ENCODE measurements around the gene USF1.

Gene USF1

GRCh38 chr1:161045736-161046604, at the start of gene USF1:
USF1 (minus strand) TSS chr1:161045977; CDS start chr1:161043275, 2,702 bp downstream.
- peak within 1 kb of the TSS; percentile 95 for H3K27ac ChIP-seq
- no peak for TF ChIP-seq CTCF (IDR thresholded peaks at IDR 0.05)
- no peak for TF ChIP-seq ZFX (IDR thresholded peaks at IDR 0.05; ENCODE audit: borderline replicate concordance)

GRCh38 chr1:161095230-161095629, 49.5 kb upstream of the USF1 start:
- TF ChIP-seq CTCF (IDR thresholded peaks at IDR 0.05), result no peak
- TF ChIP-seq ZFX (IDR thresholded peaks at IDR 0.05; ENCODE audit: borderline replicate concordance), result no peak
- no peak overlapping the region for H3K27ac ChIP-seq

- TF ChIP-seq ZFX (IDR thresholded peaks at IDR 0.05; ENCODE audit: borderline replicate concordance), result no peak
- TF ChIP-seq CTCF (IDR thresholded peaks at IDR 0.05), result no peak
- H3K27ac ChIP-seq, result no peak overlapping the region
Observed at GRCh38 chr1:161094481-161094880, 48.7 kb upstream of the USF1 start.

- TF ChIP-seq ZFX (IDR thresholded peaks at IDR 0.05; ENCODE audit: borderline replicate concordance) (no peak), CTCF (IDR thresholded peaks at IDR 0.05) (no peak)
- no peak overlapping the region for H3K27ac ChIP-seq
Observed at GRCh38 chr1:161092621-161093028, 46.8 kb upstream of the USF1 start.

GRCh38 chr1:161091796-161092507, 46.2 kb upstream of the USF1 start:
- TF ChIP-seq CTCF (IDR thresholded peaks at IDR 0.05) (no peak), ZFX (IDR thresholded peaks at IDR 0.05; ENCODE audit: borderline replicate concordance) (no peak)
- no peak overlapping the region for H3K27ac ChIP-seq

GRCh38 chr1:161091093-161091492, 45.3 kb upstream of the USF1 start:
- TF ChIP-seq CTCF (IDR thresholded peaks at IDR 0.05) (no peak), ZFX (IDR thresholded peaks at IDR 0.05; ENCODE audit: borderline replicate concordance) (no peak)
- no peak overlapping the region for H3K27ac ChIP-seq

- H3K27ac ChIP-seq, result no peak overlapping the region
- TF ChIP-seq ZFX (IDR thresholded peaks at IDR 0.05; ENCODE audit: borderline replicate concordance), result no peak
- no peak for TF ChIP-seq CTCF (IDR thresholded peaks at IDR 0.05)
Observed at GRCh38 chr1:161090617-161091016, 44.8 kb upstream of the USF1 start.
